Activated naive CD4-positive, alpha-beta T cell treated with anti-CD3 and anti-CD28 coated beads for 36 hours (primary cell): ENCODE results near the gene ME3. TPM values are rescaled to one million over a fixed set of nuclear protein-coding genes. Genes with fewer than 3 reads are reported as not detected.
A peak's percentile ranks its signal among the peaks of the same experiment; 100 is the strongest.

Experiments used
- CTCF ChIA-PET: fragments of 350-600 bp; sonication (Branson Sonifier 250); formaldehyde crosslinking; loops from one replicate; lab custom pipeline; 2021; ENCODE audit warnings: antibody characterized with exemption; lab: Charles Lee
- DNase-seq: peaks from one replicate; pipeline ENCODE4 v3.0.0-alpha.2; 2020
- H3K27ac Mint-ChIP-seq: one replicate; pipeline ENCODE4 v1.8.0; 2021; ENCODE audit warnings: mild to moderate bottlenecking, mixed read lengths
- H3K27me3 Mint-ChIP-seq: one replicate; pipeline ENCODE4 v1.8.0; 2021; ENCODE audit warnings: low read depth, mixed read lengths
- H3K36me3 Mint-ChIP-seq: one replicate; pipeline ENCODE4 v1.8.0; 2021; ENCODE audit warnings: low read depth, mixed read lengths
- H3K4me1 Mint-ChIP-seq: one replicate; pipeline ENCODE4 v1.8.0; 2021; ENCODE audit warnings: low read depth, mixed read lengths
- H3K4me3 Mint-ChIP-seq: one replicate; pipeline ENCODE4 v1.8.0; 2021; ENCODE audit warnings: mild to moderate bottlenecking, moderate library complexity, mixed read lengths
- H3K9me3 Mint-ChIP-seq: one replicate; pipeline ENCODE4 v1.8.0; 2021; ENCODE audit warnings: mixed read lengths
- intact Hi-C: fragments of 100-400 bp; cut with micrococcal nuclease; formaldehyde crosslinking; loops from one replicate; pipeline ENCODE4 v1.15.1; 2023
- total RNA-seq, 2 experiments: library from RNA; stranded (reverse); gene quantifications; one replicate each; pipeline ENCODE4 v1.2.3, GENCODE V29; 2021

The ME3 gene
- total RNA-seq, 2 experiments from 2014 or later = 6.0 to 6.7 TPM

DNA sequence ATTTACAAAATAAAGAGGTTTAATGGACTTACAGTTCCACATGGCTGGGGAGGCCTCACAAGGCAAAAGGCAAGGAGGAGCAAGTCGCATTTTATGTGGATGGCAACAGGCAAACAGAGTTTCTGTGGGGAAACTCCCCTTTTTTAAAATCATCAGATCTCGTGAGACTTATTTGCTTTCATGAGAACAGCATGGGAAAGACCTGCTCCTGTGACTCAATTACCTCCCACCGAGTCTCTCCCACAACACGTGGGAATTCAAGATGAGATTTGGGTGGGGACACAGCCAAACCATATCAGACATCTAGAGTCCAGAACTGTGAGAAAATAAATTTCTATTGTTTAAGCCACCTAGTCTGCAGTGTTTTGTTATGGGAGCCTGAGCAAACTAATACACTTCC, 80.8 kb downstream of the ME3 start:
- intact Hi-C loops = loop anchor here (1.0 to 5.0 kb wide), 11 partner anchors 47 to 1945 kb away; partner anchors contain the start of genes PICALM and TMEM126B
- Mint-ChIP-seq H3K27ac (peak overlapping the region; percentile 86), H3K9me3 (peaks cover 4% of the 10 kb centered on the region), H3K36me3 (peaks cover 3% of the 10 kb centered on the region), H3K4me1 (peaks cover 74% of the 10 kb centered on the region), H3K4me3 (peak overlapping the region; percentile 52), H3K27me3 (no peaks in the 10 kb centered on the region)
- DNase-seq = peak; percentile 14
- CTCF ChIA-PET = interaction anchor here (0.6 kb wide), 1 partner anchor 26 kb away, joined by 3 read pairs; no protein-coding TSS in a partner anchor

DNA sequence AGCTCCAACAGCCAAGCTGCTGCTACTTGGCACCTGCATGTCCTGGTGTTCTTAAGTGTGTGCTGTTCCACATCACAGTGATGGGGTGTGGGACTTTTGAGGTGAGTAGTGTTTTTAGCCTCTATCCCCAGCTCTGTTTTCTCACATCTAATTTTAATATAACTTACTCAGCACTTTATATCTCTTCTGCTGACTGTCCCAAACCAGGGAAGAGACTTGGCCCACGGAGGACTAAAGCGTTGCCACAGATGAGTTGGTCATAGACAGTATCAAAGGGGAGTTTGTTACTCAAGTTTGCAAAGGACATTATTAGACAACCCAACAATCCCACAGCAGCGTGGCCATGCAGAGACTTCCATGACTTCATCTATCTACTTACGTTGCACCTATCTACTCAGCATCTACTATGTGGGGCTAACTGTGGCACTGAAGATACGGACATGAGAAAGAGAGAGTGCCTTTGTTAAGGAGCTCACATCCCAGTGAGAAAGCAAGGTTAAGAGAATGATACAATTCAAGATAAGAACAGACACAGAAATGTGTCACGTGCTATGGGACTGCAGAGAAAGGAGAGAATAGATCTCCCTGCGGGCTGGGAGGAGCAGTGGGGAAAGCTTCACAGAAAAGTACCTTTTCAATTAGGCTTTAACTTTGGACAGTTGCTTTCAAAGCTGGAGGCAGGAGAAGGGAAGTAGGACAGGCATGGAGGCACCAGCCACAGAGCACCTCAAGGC, 82.4 kb downstream of the ME3 start:
- DNase-seq = no peak
- CTCF ChIA-PET = interaction anchor here (0.6 to 1.1 kb wide), 3 partner anchors 18 to 128 kb away, joined by 3 to 5 read pairs (median 3); no protein-coding TSS in a partner anchor
- peak overlapping the region; percentile 6 for H3K27ac Mint-ChIP-seq
- intact Hi-C loops = loop anchor here (5.0 kb wide), 2 partner anchors 343 to 453 kb away; no protein-coding TSS in a partner anchor
- H3K4me1 Mint-ChIP-seq = peaks cover 61% of the 10 kb centered on the region
- peak overlapping the region; percentile 9 for H3K4me3 Mint-ChIP-seq
- H3K36me3 Mint-ChIP-seq = peaks cover 3% of the 10 kb centered on the region
- H3K27me3 Mint-ChIP-seq = no peaks in the 10 kb centered on the region
- H3K9me3 Mint-ChIP-seq = peaks cover 4% of the 10 kb centered on the region

DNA sequence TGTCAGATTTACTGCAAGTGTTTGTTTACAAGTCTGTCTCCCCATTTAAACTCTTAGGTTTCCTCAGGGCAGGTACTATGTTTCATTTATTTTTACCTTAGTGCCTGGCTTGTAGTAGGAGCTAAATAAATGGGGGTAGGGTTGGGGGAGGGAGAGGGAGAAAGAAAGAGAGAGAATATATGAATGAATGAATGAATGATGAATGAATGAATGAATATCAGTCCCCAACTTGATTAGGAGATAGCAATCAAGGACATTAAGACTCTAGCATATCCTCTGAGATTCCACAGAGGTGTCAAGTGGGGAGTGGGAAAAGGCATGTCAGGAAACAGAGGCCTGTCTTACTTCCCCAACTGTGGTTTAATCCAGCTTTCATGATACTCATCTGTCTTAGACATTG, 83.2 kb downstream of the ME3 start:
- no peak overlapping the region for H3K27ac Mint-ChIP-seq
- intact Hi-C loops = no loop called here
- H3K9me3 Mint-ChIP-seq = peaks cover 4% of the 10 kb centered on the region
- CTCF ChIA-PET = interaction anchor here (0.7 kb wide), 1 partner anchor 132 kb away, joined by 3 read pairs; no protein-coding TSS in a partner anchor
- H3K4me3 Mint-ChIP-seq = no peak overlapping the region
- H3K4me1 Mint-ChIP-seq = peaks cover 54% of the 10 kb centered on the region
- no peak for DNase-seq
- peaks cover 2% of the 10 kb centered on the region for H3K36me3 Mint-ChIP-seq
- no peaks in the 10 kb centered on the region for H3K27me3 Mint-ChIP-seq

DNA sequence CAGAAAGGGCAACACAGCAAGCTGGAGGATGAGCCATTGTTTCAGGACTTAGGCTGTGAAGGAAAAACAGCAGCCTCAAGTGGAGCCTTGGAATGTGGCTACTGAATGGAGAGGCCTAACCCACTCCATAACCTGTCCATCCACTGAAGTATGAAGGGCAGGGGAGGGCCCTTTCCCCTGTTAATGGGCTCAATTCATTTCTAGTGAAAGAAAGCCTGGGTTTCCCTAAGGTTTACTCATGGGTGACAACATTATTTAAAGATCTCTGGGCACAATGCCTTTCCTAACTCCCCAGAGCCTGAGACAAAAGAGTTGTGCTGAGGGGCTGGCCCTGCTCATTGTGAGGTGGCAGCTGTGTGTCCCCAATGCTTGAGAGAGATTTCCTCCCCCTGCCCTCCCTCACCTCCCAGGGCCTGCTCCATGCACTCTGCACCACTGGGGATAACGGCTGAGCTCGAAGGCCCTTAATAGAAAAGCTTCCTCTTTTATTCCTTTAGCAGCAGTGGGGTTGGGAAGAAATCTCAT, 83.8 kb downstream of the ME3 start:
- Mint-ChIP-seq H3K27ac (peak overlapping the region; percentile 37), H3K36me3 (peaks cover 2% of the 10 kb centered on the region), H3K4me1 (peaks cover 50% of the 10 kb centered on the region), H3K27me3 (no peaks in the 10 kb centered on the region), H3K4me3 (no peak overlapping the region), H3K9me3 (peaks cover 4% of the 10 kb centered on the region)
- CTCF ChIA-PET = interaction anchor here (0.7 to 2.0 kb wide), 2 partner anchors 20 to 132 kb away, joined by 3 to 5 read pairs; no protein-coding TSS in a partner anchor
- no peak for DNase-seq
- intact Hi-C loops = no loop called here

DNA sequence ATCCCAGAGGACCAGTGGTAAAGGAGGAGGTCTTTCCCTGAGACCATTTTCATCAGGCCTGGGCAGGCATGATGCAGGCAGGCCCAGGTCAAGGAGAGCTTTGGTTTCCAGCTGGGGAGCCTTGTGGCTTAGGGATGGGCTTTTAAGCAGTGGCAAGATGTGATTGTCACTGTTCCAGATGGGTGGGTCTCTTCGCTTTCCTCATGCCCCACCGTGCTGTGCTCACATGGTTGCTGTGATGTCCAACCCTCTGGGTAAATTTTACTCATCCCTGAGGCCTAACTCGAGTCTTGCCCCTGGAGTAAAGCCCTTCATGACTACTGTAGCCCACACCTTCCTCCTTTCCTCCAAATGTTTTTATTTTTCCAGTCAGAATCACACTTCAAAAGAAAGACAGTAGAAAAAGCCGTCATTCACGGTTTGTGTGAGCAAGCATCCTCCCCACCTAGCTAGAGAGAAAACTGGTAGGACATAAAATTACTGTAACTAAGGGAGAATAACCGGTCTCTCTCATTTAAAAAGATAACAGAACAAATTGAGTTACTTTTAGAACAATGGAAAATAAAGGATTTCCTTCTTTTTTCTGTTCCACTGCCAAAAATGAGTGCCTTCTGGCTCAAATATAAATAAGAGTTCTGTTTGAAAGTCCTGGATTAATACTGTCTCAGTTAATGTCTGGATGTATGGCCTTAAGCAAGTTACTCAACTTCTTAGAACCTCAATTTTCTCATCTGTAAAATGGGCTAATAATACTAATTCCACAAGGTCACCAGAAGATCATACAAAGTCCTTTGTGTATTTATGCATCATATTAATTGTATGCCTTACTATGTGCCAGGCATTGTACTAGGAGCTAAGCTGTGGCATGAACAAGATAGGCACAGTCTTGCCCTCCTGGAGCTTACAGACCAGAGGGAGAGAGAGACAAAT, 84.9 kb downstream of the ME3 start:
- Mint-ChIP-seq H3K9me3 (peaks cover 1% of the 10 kb centered on the region), H3K4me1 (peaks cover 41% of the 10 kb centered on the region), H3K36me3 (peaks cover 2% of the 10 kb centered on the region), H3K27ac (peak overlapping the region; percentile 57), H3K4me3 (no peak overlapping the region), H3K27me3 (no peaks in the 10 kb centered on the region)
- DNase-seq = no peak
- intact Hi-C loops = loop anchor here (1.0 kb wide), 1 partner anchor 76 kb away; no protein-coding TSS in a partner anchor
- CTCF ChIA-PET = interaction anchor here (2.0 kb wide), 1 partner anchor 21 kb away, joined by 5 read pairs; no protein-coding TSS in a partner anchor

DNA sequence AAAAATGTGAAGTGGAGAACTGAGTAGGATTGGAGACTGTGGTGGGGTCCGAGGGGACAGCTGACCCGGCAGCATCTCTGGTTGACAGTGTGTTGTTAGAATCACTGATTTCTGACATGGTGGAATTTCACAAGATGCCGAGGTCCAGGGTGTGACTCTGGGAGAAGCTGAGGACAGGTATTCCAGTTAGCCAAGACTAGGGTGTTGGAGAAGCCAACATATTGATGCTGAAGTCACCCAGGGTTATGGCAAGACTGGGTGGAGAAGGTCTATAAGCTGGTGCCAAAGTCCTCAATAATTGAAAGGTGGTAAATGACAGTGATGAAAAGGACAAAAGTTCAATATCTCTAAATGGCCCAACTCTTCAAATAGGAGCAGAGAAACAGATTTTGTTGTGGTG, 86.1 kb downstream of the ME3 start:
- H3K4me3 Mint-ChIP-seq = no peak overlapping the region
- H3K4me1 Mint-ChIP-seq = peaks cover 28% of the 10 kb centered on the region
- H3K27me3 Mint-ChIP-seq = no peaks in the 10 kb centered on the region
- intact Hi-C loops = no loop called here
- no peaks in the 10 kb centered on the region for H3K36me3 Mint-ChIP-seq
- H3K9me3 Mint-ChIP-seq = no peaks in the 10 kb centered on the region
- no peak for DNase-seq
- H3K27ac Mint-ChIP-seq = no peak overlapping the region
- CTCF ChIA-PET = interaction anchor here (1.1 to 2.0 kb wide), 2 partner anchors 22 kb away, joined by 4 to 5 read pairs; no protein-coding TSS in a partner anchor

DNA sequence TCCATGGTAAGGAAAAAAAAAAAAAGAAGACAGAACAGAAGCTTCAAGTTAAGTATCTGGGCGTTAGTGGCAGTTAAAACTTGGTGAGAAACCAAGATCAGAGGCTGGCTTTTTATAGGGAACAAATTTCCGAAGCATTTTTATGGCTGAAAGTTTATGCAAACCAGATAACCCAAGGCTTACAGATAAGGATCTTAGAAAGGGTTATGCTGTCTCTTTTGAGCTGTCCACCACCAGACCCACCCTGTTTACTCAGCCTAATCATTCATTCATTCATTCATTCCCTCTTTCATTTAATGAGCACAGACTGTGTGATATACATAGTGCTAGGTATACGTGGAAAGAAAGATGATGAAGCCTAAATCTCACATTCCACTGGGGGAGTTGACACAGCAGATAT, 89.5 kb downstream of the ME3 start:
- no peaks in the 10 kb centered on the region for H3K27me3 Mint-ChIP-seq
- intact Hi-C loops = no loop called here
- DNase-seq = no peak
- H3K9me3 Mint-ChIP-seq = no peaks in the 10 kb centered on the region
- no peak overlapping the region for H3K4me3 Mint-ChIP-seq
- CTCF ChIA-PET = interaction anchor here (0.8 kb wide), 1 partner anchor 84 kb away, joined by 4 read pairs; no protein-coding TSS in a partner anchor
- no peak overlapping the region for H3K27ac Mint-ChIP-seq
- no peaks in the 10 kb centered on the region for H3K36me3 Mint-ChIP-seq
- peaks cover 6% of the 10 kb centered on the region for H3K4me1 Mint-ChIP-seq

DNA sequence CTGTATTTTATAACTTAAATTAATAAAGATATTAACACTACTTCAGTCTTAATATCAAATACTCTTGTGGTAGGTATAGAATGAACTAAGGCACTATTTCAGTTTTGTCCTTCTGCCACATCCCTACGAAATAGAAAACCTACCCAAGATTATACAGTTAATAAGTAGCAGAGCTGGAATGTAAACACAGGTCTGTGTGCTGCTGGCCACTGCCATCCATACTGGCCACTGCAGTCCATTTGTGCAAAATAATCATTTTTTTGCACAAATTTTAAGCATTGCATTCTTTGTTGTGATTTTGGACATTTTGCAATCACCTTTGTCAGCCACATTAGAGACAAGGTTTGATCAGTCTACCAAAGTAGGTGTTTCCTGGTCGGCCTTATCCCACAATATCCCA, 91.9 kb downstream of the ME3 start:
- CTCF ChIA-PET = no interaction called here
- Mint-ChIP-seq H3K27me3 (no peaks in the 10 kb centered on the region), H3K36me3 (no peaks in the 10 kb centered on the region), H3K27ac (no peak overlapping the region), H3K4me1 (no peaks in the 10 kb centered on the region), H3K9me3 (no peaks in the 10 kb centered on the region), H3K4me3 (no peak overlapping the region)
- intact Hi-C loops = no loop called here
- DNase-seq = no peak

DNA sequence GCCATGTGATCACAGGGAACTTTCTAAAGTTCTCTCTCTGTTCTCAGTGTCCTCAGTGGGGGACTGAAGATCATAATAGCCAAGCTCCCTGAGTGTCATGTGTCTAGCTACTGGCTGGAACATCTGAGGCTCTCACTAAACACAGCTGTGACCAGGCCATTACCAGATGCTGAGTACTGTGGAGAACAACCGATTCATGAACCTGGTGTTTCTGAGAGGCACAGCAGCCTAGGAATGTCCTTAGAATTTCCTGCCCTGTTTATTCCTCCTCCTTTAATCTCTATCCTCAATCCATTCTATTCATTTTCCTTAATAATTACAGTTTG, 93.0 kb downstream of the ME3 start:
- no peak overlapping the region for H3K27ac Mint-ChIP-seq
- intact Hi-C loops = no loop called here
- CTCF ChIA-PET = interaction anchor here (0.6 kb wide), 1 partner anchor 604 kb away, joined by 5 read pairs; no protein-coding TSS in a partner anchor
- H3K27me3 Mint-ChIP-seq = no peaks in the 10 kb centered on the region
- DNase-seq = no peak
- H3K36me3 Mint-ChIP-seq = peaks cover under 1% of the 10 kb centered on the region
- no peaks in the 10 kb centered on the region for H3K9me3 Mint-ChIP-seq
- H3K4me1 Mint-ChIP-seq = no peaks in the 10 kb centered on the region
- no peak overlapping the region for H3K4me3 Mint-ChIP-seq

DNA sequence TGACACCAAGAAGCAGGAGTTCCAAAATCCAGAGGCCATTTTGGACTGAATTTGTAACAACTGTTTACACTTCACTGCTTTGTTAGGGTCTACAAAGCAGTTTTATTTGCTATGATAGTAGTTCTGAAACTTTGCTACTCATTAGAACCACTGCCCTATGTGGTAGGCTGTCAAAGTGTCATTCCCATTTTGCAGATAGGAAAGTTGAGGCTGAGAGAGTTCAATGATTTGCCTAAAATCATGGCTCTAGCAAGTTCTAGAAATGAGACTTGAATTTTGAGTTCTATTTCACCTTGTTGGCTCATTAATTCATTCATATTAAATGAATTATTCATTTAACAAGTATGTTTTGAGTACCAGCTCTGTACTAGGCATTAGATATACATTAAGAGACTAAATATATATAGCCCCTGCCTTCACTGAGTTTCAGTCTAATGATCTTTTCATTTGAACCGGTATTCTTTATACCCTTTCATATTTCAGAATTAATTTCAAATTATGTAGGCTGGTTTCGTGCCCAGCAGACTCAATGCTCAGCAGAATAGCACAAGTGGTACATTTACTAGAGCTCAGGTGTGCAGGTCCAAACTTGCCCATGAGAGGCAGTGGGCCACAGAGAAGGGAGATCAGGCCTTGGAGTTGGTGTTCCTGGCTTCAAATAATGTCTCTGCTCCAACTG, 93.5 kb downstream of the ME3 start:
- Mint-ChIP-seq H3K27ac (no peak overlapping the region), H3K4me1 (no peaks in the 10 kb centered on the region), H3K9me3 (no peaks in the 10 kb centered on the region), H3K27me3 (no peaks in the 10 kb centered on the region), H3K4me3 (no peak overlapping the region), H3K36me3 (peaks cover 3% of the 10 kb centered on the region)
- DNase-seq = no peak
- CTCF ChIA-PET = interaction anchor here (0.6 kb wide), 1 partner anchor 603 kb away, joined by 5 read pairs; no protein-coding TSS in a partner anchor
- intact Hi-C loops = no loop called here
